Measurements from ENCODE around the gene ZDHHC15. TPM values are rescaled to one million over a fixed set of nuclear protein-coding genes. Genes with fewer than 3 reads are reported as not detected.

ZDHHC15 gene
- 0.23 and 0.91 TPM in 2 replicates for total RNA-seq

GRCh38 chrX:75522565-75523431 lies at the start of gene ZDHHC15:
Gene ZDHHC15 (minus strand): TSS chrX:75523037. CDS start chrX:75523024, 13 bp downstream.

Other genes with a start within 250 kb of the ZDHHC15 start
- 18.0 and 19.2 TPM in 2 replicates for gene UPRT, start 249.0 kb downstream of the ZDHHC15 start, total RNA-seq

All from smooth muscle cell of the pulmonary artery (primary cell).